Panc1 (cell line): Measurements from ENCODE around the gene PHC2.

Source experiments
- POLR2AphosphoS5 ChIP-seq: IDR thresholded peaks from 2 replicates; pipeline ENCODE4 v1.6.1; 2012; ENCODE audit warnings: mild to moderate bottlenecking, low read depth, low read length, moderate library complexity
- TF ChIP-seq, protein P1 (sequence below): fragments of 450-650 bp; IDR thresholded peaks from 2 replicates; pipeline ENCODE4 v1.5.1; 2017; ENCODE audit warnings: mild to moderate bottlenecking
- TF ChIP-seq, protein P2 (sequence below), 2 experiments: IDR thresholded peaks; 2 replicates each; pipeline ENCODE4 v1.6.1; 2011 to 2012; ENCODE audit warnings: low read depth in 2 of 2, control low read depth in 1 of 2, low read length in 1 of 2, mild to moderate bottlenecking in 1 of 2, moderate library complexity in 1 of 2; ENCODE audit not compliant: insufficient read depth in 1 of 2

GRCh38 chr1:33306653-33307493 lies 124.0 kb downstream of the PHC2 start:
- TF ChIP-seq, protein P1, sequence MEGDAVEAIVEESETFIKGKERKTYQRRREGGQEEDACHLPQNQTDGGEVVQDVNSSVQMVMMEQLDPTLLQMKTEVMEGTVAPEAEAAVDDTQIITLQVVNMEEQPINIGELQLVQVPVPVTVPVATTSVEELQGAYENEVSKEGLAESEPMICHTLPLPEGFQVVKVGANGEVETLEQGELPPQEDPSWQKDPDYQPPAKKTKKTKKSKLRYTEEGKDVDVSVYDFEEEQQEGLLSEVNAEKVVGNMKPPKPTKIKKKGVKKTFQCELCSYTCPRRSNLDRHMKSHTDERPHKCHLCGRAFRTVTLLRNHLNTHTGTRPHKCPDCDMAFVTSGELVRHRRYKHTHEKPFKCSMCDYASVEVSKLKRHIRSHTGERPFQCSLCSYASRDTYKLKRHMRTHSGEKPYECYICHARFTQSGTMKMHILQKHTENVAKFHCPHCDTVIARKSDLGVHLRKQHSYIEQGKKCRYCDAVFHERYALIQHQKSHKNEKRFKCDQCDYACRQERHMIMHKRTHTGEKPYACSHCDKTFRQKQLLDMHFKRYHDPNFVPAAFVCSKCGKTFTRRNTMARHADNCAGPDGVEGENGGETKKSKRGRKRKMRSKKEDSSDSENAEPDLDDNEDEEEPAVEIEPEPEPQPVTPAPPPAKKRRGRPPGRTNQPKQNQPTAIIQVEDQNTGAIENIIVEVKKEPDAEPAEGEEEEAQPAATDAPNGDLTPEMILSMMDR, result no peak
- no peak for TF ChIP-seq POLR2AphosphoS5
- TF ChIP-seq, protein P2, sequence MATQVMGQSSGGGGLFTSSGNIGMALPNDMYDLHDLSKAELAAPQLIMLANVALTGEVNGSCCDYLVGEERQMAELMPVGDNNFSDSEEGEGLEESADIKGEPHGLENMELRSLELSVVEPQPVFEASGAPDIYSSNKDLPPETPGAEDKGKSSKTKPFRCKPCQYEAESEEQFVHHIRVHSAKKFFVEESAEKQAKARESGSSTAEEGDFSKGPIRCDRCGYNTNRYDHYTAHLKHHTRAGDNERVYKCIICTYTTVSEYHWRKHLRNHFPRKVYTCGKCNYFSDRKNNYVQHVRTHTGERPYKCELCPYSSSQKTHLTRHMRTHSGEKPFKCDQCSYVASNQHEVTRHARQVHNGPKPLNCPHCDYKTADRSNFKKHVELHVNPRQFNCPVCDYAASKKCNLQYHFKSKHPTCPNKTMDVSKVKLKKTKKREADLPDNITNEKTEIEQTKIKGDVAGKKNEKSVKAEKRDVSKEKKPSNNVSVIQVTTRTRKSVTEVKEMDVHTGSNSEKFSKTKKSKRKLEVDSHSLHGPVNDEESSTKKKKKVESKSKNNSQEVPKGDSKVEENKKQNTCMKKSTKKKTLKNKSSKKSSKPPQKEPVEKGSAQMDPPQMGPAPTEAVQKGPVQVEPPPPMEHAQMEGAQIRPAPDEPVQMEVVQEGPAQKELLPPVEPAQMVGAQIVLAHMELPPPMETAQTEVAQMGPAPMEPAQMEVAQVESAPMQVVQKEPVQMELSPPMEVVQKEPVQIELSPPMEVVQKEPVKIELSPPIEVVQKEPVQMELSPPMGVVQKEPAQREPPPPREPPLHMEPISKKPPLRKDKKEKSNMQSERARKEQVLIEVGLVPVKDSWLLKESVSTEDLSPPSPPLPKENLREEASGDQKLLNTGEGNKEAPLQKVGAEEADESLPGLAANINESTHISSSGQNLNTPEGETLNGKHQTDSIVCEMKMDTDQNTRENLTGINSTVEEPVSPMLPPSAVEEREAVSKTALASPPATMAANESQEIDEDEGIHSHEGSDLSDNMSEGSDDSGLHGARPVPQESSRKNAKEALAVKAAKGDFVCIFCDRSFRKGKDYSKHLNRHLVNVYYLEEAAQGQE (IDR thresholded peaks at IDR 0.05; ENCODE audit: insufficient read depth in 1 of 2, low read depth in 2 of 2, low read length in 1 of 2), result no peak
